Nephron progenitor cell (in vitro differentiated cells): ENCODE data around the gene OMG.
"Not testable (repeated sequence)": the region's sequence is repeated elsewhere in the genome, so short reads cannot be mapped to it uniquely, and the experiment has no call there.

Source experiments
- DNase-seq: peaks from one replicate; pipeline ENCODE4 v3.0.0; 2021
- H3K27ac Mint-ChIP-seq: 2 replicates; pipeline ENCODE4 v1.8.0; 2021; ENCODE audit warnings: mild to moderate bottlenecking, moderate library complexity, mixed read lengths
- H3K27me3 Mint-ChIP-seq: 2 replicates; pipeline ENCODE4 v1.8.0; 2021; ENCODE audit warnings: mild to moderate bottlenecking, low read depth, mixed read lengths; ENCODE audit not compliant: poor library complexity
- H3K36me3 Mint-ChIP-seq: 2 replicates; pipeline ENCODE4 v1.8.0; 2021; ENCODE audit warnings: low read depth, mixed read lengths
- H3K4me1 Mint-ChIP-seq: 2 replicates; pipeline ENCODE4 v1.8.0; 2021; ENCODE audit warnings: mixed read lengths
- H3K4me3 Mint-ChIP-seq: 2 replicates; pipeline ENCODE4 v1.8.0; 2021; ENCODE audit warnings: mild to moderate bottlenecking, moderate library complexity, mixed read lengths
- H3K9me3 Mint-ChIP-seq: 2 replicates; pipeline ENCODE4 v1.8.0; 2021; ENCODE audit warnings: mild to moderate bottlenecking, moderate library complexity, mixed read lengths
- CTCF ChIP-seq: fragments of 200-600 bp; sonication (generic); IDR thresholded peaks from 2 replicates; pipeline ENCODE4 v1.5.0; 2021; ENCODE audit warnings: antibody characterized with exemption

The OMG gene

GRCh38 chr17:31295489-31295871, 1.6 kb downstream of the OMG start:
- TF ChIP-seq CTCF: no peak
- H3K27ac Mint-ChIP-seq: no peak overlapping the region
- H3K27me3 Mint-ChIP-seq: no peaks in the 10 kb centered on the region
- H3K4me3 Mint-ChIP-seq: no peak overlapping the region
- peaks cover 23% of the 10 kb centered on the region for H3K36me3 Mint-ChIP-seq
- no peak for DNase-seq
- H3K4me1 Mint-ChIP-seq: no peaks in the 10 kb centered on the region
- no peaks in the 10 kb centered on the region for H3K9me3 Mint-ChIP-seq

GRCh38 chr17:31294820-31295488, 2.1 kb downstream of the OMG start:
- Mint-ChIP-seq H3K27me3 (no peaks in the 10 kb centered on the region), H3K27ac (no peak overlapping the region), H3K9me3 (no peaks in the 10 kb centered on the region), H3K36me3 (peaks cover 28% of the 10 kb centered on the region), H3K4me3 (no peak overlapping the region), H3K4me1 (peaks cover 5% of the 10 kb centered on the region)
- no peak for TF ChIP-seq CTCF
- DNase-seq: no peak

GRCh38 chr17:31294231-31294630, 2.8 kb downstream of the OMG start:
- DNase-seq: no peak
- H3K4me1 Mint-ChIP-seq: peaks cover 5% of the 10 kb centered on the region
- no peaks in the 10 kb centered on the region for H3K9me3 Mint-ChIP-seq
- no peak overlapping the region for H3K4me3 Mint-ChIP-seq
- no peak overlapping the region for H3K27ac Mint-ChIP-seq
- TF ChIP-seq CTCF: no peak
- no peaks in the 10 kb centered on the region for H3K27me3 Mint-ChIP-seq
- H3K36me3 Mint-ChIP-seq: peaks cover 28% of the 10 kb centered on the region

- H3K9me3 Mint-ChIP-seq: no peaks in the 10 kb centered on the region
- H3K36me3 Mint-ChIP-seq: peaks cover 28% of the 10 kb centered on the region
- no peak overlapping the region for H3K4me3 Mint-ChIP-seq
- no peak for TF ChIP-seq CTCF
- no peak for DNase-seq
- peaks cover 5% of the 10 kb centered on the region for H3K4me1 Mint-ChIP-seq
- H3K27ac Mint-ChIP-seq: no peak overlapping the region
- H3K27me3 Mint-ChIP-seq: no peaks in the 10 kb centered on the region
Measured at GRCh38 chr17:31293581-31293980, 3.5 kb downstream of the OMG start.

DNA sequence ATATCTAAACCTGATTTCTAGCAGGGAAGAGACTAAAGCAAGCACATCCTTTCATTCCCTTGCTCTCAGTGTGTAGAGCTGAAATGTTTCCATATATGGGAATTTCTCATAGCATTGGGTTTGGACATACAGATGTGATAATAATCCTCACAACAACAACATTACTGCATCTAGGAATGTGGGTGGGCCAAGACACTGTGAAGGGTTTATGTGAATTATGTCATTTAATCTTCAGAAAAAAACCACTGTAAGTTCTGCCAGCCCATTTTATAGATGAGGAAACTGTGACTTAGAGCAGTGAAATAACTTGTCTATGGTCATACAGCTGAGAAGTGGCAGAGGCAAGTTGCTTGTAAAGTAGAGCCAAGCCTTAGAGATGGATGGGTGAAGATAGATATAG, 5.2 kb downstream of the OMG start:
- H3K4me3 Mint-ChIP-seq: no peak overlapping the region
- no peak for DNase-seq
- peaks cover 36% of the 10 kb centered on the region for H3K36me3 Mint-ChIP-seq
- no peak overlapping the region for H3K27ac Mint-ChIP-seq
- H3K27me3 Mint-ChIP-seq: peaks cover 6% of the 10 kb centered on the region
- TF ChIP-seq CTCF: no peak
- no peaks in the 10 kb centered on the region for H3K9me3 Mint-ChIP-seq
- H3K4me1 Mint-ChIP-seq: peaks cover 5% of the 10 kb centered on the region

DNA sequence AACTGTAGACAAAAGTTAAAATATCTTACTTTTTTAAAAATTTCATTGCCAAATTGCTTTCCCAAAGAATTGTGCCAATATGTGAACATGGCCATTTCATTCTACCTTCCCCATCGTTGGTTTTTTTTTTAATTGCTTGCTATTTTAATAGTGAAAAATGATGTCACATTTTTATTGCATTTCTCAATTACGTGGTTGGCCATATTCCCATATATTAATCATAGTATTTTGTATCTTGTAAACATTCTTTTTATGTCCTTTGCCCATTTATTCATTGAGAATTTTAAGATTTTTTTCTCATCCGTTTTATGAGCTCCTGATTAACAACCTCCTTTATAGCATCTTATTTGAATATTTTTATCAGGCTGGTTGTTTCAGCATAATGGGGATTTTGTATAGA, 7.2 kb downstream of the OMG start:
- no peaks in the 10 kb centered on the region for H3K9me3 Mint-ChIP-seq
- no peak for TF ChIP-seq CTCF
- DNase-seq: no peak
- H3K4me1 Mint-ChIP-seq: peaks cover 5% of the 10 kb centered on the region
- peaks cover 6% of the 10 kb centered on the region for H3K27me3 Mint-ChIP-seq
- H3K4me3 Mint-ChIP-seq: no peak overlapping the region
- H3K27ac Mint-ChIP-seq: no peak overlapping the region
- peaks cover 41% of the 10 kb centered on the region for H3K36me3 Mint-ChIP-seq

DNA sequence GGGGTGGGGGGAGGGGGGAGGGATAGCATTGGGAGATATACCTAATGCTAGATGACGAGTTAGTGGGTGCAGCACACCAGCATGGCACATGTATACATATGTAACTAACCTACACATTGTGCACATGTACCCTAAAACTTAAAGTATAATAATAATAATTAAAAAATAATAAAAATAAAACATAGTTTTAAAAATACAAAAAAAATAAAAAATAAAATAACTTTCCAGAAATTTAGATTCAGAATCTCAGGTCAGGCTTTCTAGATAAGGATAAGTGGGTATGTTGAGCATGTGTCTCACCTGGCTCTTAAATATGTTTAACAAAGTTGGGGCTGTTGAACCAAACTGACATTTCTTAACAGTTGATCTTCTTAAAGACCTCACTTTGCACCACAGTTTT, 9.1 kb downstream of the OMG start:
- not testable (repeated sequence) for H3K4me1 Mint-ChIP-seq
- H3K36me3 Mint-ChIP-seq: peaks cover 42% of the 10 kb centered on the region

More for the DNA sequence above, 9.1 kb downstream of the OMG start:
- DNase-seq, H3K9me3 Mint-ChIP-seq, H3K27ac Mint-ChIP-seq, H3K4me3 Mint-ChIP-seq, H3K27me3 Mint-ChIP-seq: not testable (repeated sequence)
